Small intestine (tissue), 16 donors: ENCODE data around the gene TMEM183A. TPM values are rescaled to one million over a fixed set of nuclear protein-coding genes. Genes with fewer than 3 reads are reported as not detected.
A peak's percentile ranks its signal among the peaks of the same experiment; 100 is the strongest.

Experiments used
- DNase-seq, 2 donors: peaks; one replicate each; pipeline versions ENCODE4 v3.0.0 to v3.0.0-alpha.2; 2013
- FAIRE-seq: peaks from 2 replicates; lab custom pipeline; 2012; peaks lifted over from hg19 to GRCh38; lab: Jason Lieb, UNC
- H3K27ac ChIP-seq, 3 donors: one replicate each; pipeline ENCODE4 v1.5.1; 2013; ENCODE audit warnings: low read length in 2 of 3, mild to moderate bottlenecking in 2 of 3, control low read depth in 1 of 3, inconsistent platforms in 1 of 3, low read depth in 1 of 3, moderate library complexity in 1 of 3
- H3K27me3 ChIP-seq, 3 donors: one replicate each; pipeline ENCODE4 v1.6.1; 2013; ENCODE audit warnings: low read length in 3 of 3, inconsistent platforms in 1 of 3; ENCODE audit not compliant: control insufficient read depth in 3 of 3, insufficient read depth in 3 of 3
- H3K36me3 ChIP-seq, 3 donors: one replicate each; pipeline ENCODE4 v1.6.1; 2013; ENCODE audit warnings: low read length in 3 of 3, inconsistent platforms in 1 of 3, low read depth in 1 of 3, mild to moderate bottlenecking in 1 of 3, moderate library complexity in 1 of 3; ENCODE audit not compliant: control insufficient read depth in 3 of 3, insufficient read depth in 2 of 3
- H3K4me1 ChIP-seq, 3 donors: one replicate each; pipeline ENCODE4 v1.6.1; 2013; ENCODE audit warnings: low read length in 2 of 3, inconsistent platforms in 1 of 3, low read depth in 1 of 3, mild to moderate bottlenecking in 1 of 3, moderate library complexity in 1 of 3; ENCODE audit not compliant: control insufficient read depth in 3 of 3, insufficient read depth in 2 of 3
- H3K4me3 ChIP-seq, 3 donors: one replicate each; pipeline ENCODE4 v1.5.1; 2013; ENCODE audit warnings: low read length in 3 of 3, control low read depth in 1 of 3, inconsistent platforms in 1 of 3, low read depth in 1 of 3, mild to moderate bottlenecking in 1 of 3, moderate library complexity in 1 of 3
- H3K9me3 ChIP-seq, 2 donors: one replicate each; pipeline ENCODE4 v1.6.1; 2013; ENCODE audit warnings: low read depth in 1 of 2, low read length in 1 of 2; ENCODE audit not compliant: control insufficient read depth in 2 of 2, insufficient read depth in 1 of 2
- WGBS, 3 donors: extraction: QIAGEN DNeasy Blood & Tissue Kit; methylation state at CpG; one replicate each; pipeline ENCODE4 v1.1.7; 2013; 5-methylcytosine and 5-hydroxymethylcytosine counted together
- long read RNA-seq, 10 donors: transcript quantifications; one replicate each; lab custom pipeline, GENCODE V29; 2026
- polyA plus RNA-seq, 4 donors: library from polyadenylated mRNA; stranded (reverse) in 3 of 4; unstranded in 1 of 4; fragments of 200-250 nt in 3 of 4; fragments of 120-200 nt in 1 of 4; gene quantifications; one replicate each; pipeline versions ENCODE4 v1.2.1 to v1.2.3, GENCODE V29; 2013
- donor health status: healthy with polysubstance abuse.
- donor health status: control.
- donor health status: control.
- donor health status: Bipolar disorder and iron deficiency.
- donor health status: healthy.

The TMEM183A gene, protein sequence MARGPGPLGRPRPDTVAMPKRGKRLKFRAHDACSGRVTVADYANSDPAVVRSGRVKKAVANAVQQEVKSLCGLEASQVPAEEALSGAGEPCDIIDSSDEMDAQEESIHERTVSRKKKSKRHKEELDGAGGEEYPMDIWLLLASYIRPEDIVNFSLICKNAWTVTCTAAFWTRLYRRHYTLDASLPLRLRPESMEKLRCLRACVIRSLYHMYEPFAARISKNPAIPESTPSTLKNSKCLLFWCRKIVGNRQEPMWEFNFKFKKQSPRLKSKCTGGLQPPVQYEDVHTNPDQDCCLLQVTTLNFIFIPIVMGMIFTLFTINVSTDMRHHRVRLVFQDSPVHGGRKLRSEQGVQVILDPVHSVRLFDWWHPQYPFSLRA
- 10 to 100 TPM; 58.9 to 80.4 (median 67.2) TPM for polyA plus RNA-seq
- long read RNA-seq, donor 1: 0 reads
- long read RNA-seq, donor 2, transcript TMEM183A-201 (8 exons, 3,019 nt): major isoform, 9 of 16 reads
- long read RNA-seq, donor 2, partial matches to known transcripts: 7 of 16 reads
- long read RNA-seq, donor 2, other reads (novel, unspliced or antisense): 0 of 16 reads
- long read RNA-seq, donor 3, partial matches to known transcripts: 20 of 24 reads
- long read RNA-seq, donor 3, other reads (novel, unspliced or antisense): 0 of 24 reads
- long read RNA-seq, donor 4: 0 reads
- long read RNA-seq, donor 5, partial matches to known transcripts: 6 of 10 reads
- long read RNA-seq, donor 5, other reads (novel, unspliced or antisense): 0 of 10 reads
- long read RNA-seq, donor 6, transcript TMEM183A-201 (8 exons, 3,019 nt): major isoform, 6 of 14 reads
- long read RNA-seq, donor 6, partial matches to known transcripts: 8 of 14 reads
- long read RNA-seq, donor 6, other reads (novel, unspliced or antisense): 0 of 14 reads
- long read RNA-seq, donor 7: 0 reads
- long read RNA-seq, donor 8, partial matches to known transcripts: 0 of 1 reads
- long read RNA-seq, donor 8, other reads (novel, unspliced or antisense): 0 of 1 reads
- long read RNA-seq, donor 9: 0 reads
- long read RNA-seq, donor 10, transcript TMEM183A-201 (8 exons, 3,019 nt): major isoform, 12 of 34 reads
- long read RNA-seq, donor 10, partial matches to known transcripts: 17 of 34 reads
- long read RNA-seq, donor 10, other reads (novel, unspliced or antisense): 5 of 34 reads

DNA sequence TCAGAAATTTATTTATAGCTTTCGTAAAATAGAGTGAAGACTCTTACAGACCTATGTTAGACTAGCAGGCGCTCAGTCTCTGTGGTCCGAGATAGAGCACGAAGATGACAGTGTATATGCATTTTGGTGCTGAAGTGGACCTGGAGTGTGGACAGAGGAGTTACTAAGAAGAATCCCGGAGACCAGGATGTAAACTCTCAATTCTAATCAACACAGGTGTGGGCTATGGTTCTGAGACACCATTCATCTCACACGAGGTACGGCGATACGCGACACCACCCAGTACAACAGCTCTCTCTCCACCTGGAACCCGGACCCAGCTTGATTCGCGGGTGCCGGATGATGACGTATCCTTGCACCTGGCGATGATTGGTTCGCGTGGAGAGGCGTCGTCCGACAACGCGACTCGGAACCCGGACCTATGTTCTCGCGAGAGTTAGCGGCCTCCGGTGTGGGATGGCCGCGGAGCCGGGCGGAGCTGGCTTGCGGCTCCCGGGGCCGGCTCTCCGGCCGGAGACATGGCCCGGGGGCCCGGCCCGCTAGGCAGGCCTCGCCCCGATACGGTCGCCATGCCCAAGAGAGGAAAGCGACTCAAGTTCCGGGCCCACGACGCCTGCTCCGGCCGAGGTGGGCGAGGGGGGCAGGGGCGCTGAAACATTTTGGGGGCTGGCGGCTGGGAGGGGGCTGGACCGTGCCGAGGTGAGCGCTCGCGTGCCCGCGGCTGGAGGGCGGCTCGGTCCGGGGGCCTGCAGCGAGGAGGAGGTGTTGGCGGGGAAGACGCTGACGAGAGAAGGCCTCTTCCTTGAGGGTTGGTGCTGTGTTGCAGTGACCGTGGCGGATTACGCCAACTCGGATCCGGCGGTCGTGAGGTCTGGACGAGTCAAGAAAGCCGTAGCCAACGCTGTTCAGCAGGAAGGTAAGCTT is at the start of gene TMEM183A:
Gene TMEM183A (plus strand): TSS at position 427 of the 924 bp plus-strand sequence. CDS start 92 bp downstream, at position 519.
- Histone ChIP-seq H3K4me1 (peaks cover 0 to 15% (median 12%) of the 10 kb centered on the region in 3 donors), H3K27ac (peak within 1 kb of the TSS; percentile 88 to 95 (median 91)), H3K27me3 (no peaks in the 10 kb centered on the region), H3K36me3 (peaks cover 0 to 11% (median 5%) of the 10 kb centered on the region in 3 donors), H3K9me3 (peaks cover 0 to 3% of the 10 kb centered on the region in 2 donors), H3K4me3 (peak within 1 kb of the TSS; percentile 58 to 97 (median 91))
- DNase-seq: peak; percentile 98 to 99
- WGBS, 3 donors: 0% methylated on average over 63 to 78 of the region's 78 CpGs
- no peak for FAIRE-seq

DNA sequence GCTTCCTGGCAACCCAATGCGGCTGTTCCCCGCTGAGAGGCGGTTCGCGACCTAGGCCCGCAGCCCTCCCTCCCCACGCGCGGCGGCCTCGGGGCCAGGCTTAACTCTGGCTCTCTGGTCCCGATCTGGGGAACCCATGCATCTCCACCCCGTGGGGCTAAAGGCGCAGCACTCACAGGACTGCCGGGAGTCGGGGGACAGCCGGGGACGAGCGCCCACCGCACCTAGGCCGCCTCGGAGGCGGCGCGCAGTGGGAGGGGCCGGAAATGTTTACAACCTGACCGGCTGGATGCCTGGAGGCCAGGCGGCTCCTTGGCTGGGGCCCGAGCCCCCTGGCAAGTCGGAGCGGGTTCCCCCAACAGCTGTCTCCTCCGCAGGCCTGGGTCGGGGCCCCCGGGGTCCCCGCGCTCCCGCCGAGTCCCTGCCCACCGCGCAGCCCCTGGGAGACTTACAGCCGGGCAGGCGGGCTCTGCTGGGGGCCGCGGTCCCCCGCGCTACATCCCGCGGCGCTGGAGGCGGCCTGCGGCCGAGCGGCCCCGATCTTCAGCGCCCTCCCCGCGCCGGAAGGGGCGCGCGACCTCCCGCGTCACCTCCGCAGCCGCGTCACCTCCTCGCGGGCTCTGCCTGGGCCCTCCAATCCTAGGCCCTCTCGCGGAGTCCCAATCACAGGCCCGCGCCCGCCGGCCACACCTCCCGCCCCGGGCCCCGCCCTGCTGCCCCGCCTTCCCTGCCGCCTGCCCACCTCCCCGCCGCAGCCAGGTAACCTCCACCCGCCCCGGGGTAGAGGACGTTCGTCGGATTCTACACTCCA is 49.2 kb upstream of the TMEM183A start, which contains the start of gene ADIPOR1:
Gene ADIPOR1 (minus strand): TSS at position 580 of the 811 bp plus-strand sequence. CDS start 7,242 bp downstream, outside the sequence.
- DNase-seq (peak; percentile 91 to 96), FAIRE-seq (no peak)
- Histone ChIP-seq H3K27ac (peak within 1 kb of the TSS; percentile 87 to 93 (median 88)), H3K4me1 (peaks cover 0 to 12% (median 8%) of the 10 kb centered on the region in 3 donors), H3K4me3 (peak within 1 kb of the TSS; percentile 83 to 99 (median 98)), H3K36me3 (peaks cover 0 to 12% (median 0%) of the 10 kb centered on the region in 3 donors), H3K9me3 (no peaks in the 10 kb centered on the region), H3K27me3 (no peaks in the 10 kb centered on the region)
- WGBS, 3 donors: 0 to 1% (median 1%) methylated on average over 52 to 86 of the region's 86 CpGs

DNA sequence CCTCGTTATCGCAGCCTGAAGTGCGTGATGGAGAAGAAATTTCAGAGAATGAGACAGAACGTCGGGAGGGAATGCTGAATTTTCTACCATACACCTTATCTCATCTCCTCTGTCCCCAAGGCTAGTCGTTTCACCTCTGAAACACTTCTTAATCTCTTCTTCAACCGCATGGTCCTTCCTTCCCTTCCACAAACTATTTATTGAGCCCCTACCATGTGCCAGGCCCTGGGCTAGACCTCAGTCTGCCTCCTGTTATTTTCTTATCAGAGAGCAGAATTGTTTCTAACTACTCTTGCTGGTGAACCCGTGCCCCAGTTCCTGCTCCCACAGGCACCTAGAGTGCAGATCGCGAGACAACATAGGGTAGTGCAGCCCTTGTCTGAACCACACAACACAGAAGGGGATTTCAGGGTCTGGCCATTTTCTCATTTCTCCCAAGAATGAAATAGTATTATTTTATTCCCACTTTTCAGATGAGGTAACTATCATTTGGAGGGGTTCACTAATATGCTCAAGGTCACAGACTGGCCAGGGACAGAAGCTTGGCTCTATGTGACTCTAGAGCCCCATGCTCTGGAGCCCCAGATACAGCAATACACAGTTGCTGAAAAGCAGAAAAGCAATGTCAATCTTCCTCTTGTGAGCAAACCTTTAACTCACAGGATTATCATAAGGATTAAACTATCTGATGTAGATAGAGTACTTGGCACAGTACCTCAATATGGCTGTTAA is 48.5 kb upstream of the TMEM183A start:
- Histone ChIP-seq H3K4me3 (peak overlapping the region in 2 of 3 donors; percentile 73 to 83), H3K36me3 (peaks cover 0 to 16% (median 0%) of the 10 kb centered on the region in 3 donors), H3K9me3 (no peaks in the 10 kb centered on the region), H3K4me1 (peaks cover 0 to 12% (median 8%) of the 10 kb centered on the region in 3 donors), H3K27me3 (no peaks in the 10 kb centered on the region), H3K27ac (peak overlapping the region in 2 of 3 donors; percentile 50 to 88)
- FAIRE-seq (no peak), DNase-seq (peak in 1 of 2 donors; percentile 32)
- 2 to 4% (median 2%) methylated on average over 10 of the region's 10 CpGs for WGBS, 3 donors

DNA sequence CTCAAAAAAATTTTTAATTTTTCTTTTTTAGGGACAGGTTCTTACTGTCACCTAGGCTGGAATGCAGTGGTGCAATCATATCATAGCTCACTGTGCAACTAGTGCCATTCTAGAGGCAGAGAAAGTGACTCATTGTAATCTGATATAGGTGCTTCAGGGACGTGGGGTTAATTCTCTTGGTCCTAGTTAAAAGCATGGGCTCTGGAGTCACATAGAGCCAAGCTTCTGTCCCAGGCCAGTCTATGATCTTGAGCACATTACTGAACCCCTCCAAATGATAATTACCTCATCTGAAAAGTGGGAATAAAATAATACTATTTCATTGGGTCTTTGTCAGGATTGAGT is 47.9 kb upstream of the TMEM183A start:
- Histone ChIP-seq H3K27ac (no peak overlapping the region), H3K27me3 (no peaks in the 10 kb centered on the region), H3K9me3 (no peaks in the 10 kb centered on the region), H3K4me3 (no peak overlapping the region), H3K36me3 (peaks cover 0 to 16% (median 0%) of the 10 kb centered on the region in 3 donors), H3K4me1 (peaks cover 0 to 12% (median 8%) of the 10 kb centered on the region in 3 donors)
- FAIRE-seq: no peak
- peak; percentile 11 to 42 for DNase-seq
- WGBS, 3 donors: 8 to 58% (median 46%) methylated on average over 1 of the region's 1 CpG

DNA sequence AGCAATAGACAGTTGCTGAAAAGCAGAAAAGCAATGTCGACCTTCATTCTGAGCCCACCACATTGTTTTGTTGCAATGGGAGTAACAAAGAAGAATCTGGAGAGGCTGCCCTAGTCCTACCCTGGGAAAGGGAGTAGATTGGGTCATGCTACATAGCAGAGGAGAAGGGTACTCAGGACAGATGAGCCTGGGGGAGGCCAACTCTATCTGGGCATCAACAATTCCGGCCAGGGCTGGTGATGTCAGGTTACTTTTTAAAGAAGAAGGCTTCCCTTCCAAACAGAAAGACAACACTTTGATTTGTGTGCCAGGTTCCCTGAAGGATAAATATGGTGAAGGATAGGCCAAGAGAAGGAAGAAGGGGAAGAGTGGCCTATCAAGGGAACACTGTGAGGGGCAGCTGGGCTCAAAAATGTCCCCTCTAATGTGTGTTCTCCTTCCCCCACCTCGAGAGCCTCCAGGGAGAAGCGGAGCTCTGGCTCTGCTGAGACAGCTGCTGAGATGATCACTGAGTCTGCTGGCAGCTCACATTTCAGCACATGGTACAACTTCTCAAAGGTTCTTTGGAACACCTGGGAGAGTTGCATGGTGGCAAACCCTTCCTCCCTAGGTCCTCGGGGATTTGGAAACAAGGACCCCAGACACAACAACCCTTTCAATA is 45.8 kb upstream of the TMEM183A start:
- H3K27me3 ChIP-seq: no peaks in the 10 kb centered on the region
- no peaks in the 10 kb centered on the region for H3K9me3 ChIP-seq
- no peak for FAIRE-seq
- no peak overlapping the region for H3K4me3 ChIP-seq
- DNase-seq: no peak
- no peak overlapping the region for H3K27ac ChIP-seq
- 93 to 97% (median 93%) methylated on average over 5 of the region's 5 CpGs for WGBS, 3 donors
- H3K36me3 ChIP-seq: peaks cover 0 to 17% (median 3%) of the 10 kb centered on the region in 3 donors
- peaks cover 0 to 16% (median 8%) of the 10 kb centered on the region in 3 donors for H3K4me1 ChIP-seq

DNA sequence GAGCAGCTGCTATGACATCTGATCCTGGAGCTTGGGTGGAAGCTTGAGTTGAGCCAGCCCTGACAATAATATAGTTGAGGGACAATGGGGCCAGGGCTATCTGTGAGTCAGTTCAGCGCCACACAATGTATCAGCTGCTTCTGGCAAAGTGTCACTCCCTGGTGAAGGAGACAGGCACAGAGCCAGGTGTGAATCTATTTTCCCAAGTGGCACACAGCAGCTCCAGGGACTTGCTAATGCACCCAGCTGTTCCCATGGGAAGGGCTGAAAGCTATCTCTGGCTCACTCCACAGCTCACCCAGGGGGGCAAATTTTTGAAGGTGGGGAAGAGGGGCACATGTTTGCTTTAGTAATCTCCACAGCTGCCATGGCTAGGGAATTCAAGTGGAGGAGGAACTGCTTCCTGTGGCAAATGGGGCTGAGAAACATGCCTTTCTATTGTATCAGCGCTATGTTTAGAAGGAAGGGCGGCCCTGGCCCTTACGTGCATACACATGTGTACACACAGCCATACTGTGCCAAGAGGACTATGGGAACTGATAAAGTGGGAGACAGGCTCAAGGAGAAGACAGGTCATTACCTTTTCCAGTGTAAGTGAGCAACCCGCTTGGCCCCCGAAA is 42.3 kb upstream of the TMEM183A start:
- H3K4me1 ChIP-seq: peaks cover 0 to 19% (median 3%) of the 10 kb centered on the region in 3 donors
- FAIRE-seq (no peak), DNase-seq (no peak)
- 86 to 87% (median 87%) methylated on average over 6 of the region's 6 CpGs for WGBS, 3 donors
- H3K27ac ChIP-seq: no peak overlapping the region
- H3K27me3 ChIP-seq: no peaks in the 10 kb centered on the region
- H3K9me3 ChIP-seq: no peaks in the 10 kb centered on the region
- peaks cover 0 to 17% (median 3%) of the 10 kb centered on the region in 3 donors for H3K36me3 ChIP-seq
- no peak overlapping the region for H3K4me3 ChIP-seq
